HUES48 (cell line): Measurements from ENCODE around the gene PRKCQ.

Experiments used
- H3K27ac ChIP-seq: one replicate; pipeline ENCODE4 v1.7.0; 2013; ENCODE audit warnings: low read depth, low read length, inconsistent platforms
- H3K27me3 ChIP-seq: 2 replicates; pipeline ENCODE4 v1.6.1; 2013; ENCODE audit warnings: mild to moderate bottlenecking, low read length; ENCODE audit not compliant: control insufficient read depth, insufficient read depth
- H3K36me3 ChIP-seq: 2 replicates; pipeline ENCODE4 v1.6.1; 2013; ENCODE audit warnings: low read length; ENCODE audit not compliant: control insufficient read depth, insufficient read depth
- H3K4me1 ChIP-seq: 2 replicates; pipeline ENCODE4 v1.6.1; 2013; ENCODE audit warnings: mild to moderate bottlenecking, low read length; ENCODE audit not compliant: control insufficient read depth, insufficient read depth
- H3K4me3 ChIP-seq: 2 replicates; pipeline ENCODE4 v1.5.1; 2013; ENCODE audit warnings: mild to moderate bottlenecking, low read depth, low read length
- H3K9ac ChIP-seq: 2 replicates; pipeline ENCODE4 v1.6.1; 2013; ENCODE audit warnings: mild to moderate bottlenecking, low read depth, low read length, moderate library complexity
- H3K9me3 ChIP-seq: 2 replicates; pipeline ENCODE4 v1.6.1; 2013; ENCODE audit warnings: low read length; ENCODE audit not compliant: control insufficient read depth, insufficient read depth

Gene PRKCQ

GRCh38 chr10:6609625-6610024 lies 29.5 kb upstream of the PRKCQ start:
- Histone ChIP-seq H3K9ac (no peak overlapping the region), H3K27me3 (no peaks in the 10 kb centered on the region), H3K4me3 (no peak overlapping the region), H3K36me3 (no peaks in the 10 kb centered on the region), H3K9me3 (0 out of 2 replicates have a peak, but pooled peaks cover 2% of the 10 kb centered on the region), H3K4me1 (no peaks in the 10 kb centered on the region), H3K27ac (no peak overlapping the region)

- Histone ChIP-seq H3K4me1 (peaks cover 10% of the 10 kb centered on the region), H3K36me3 (no peaks in the 10 kb centered on the region), H3K9ac (no peak overlapping the region), H3K4me3 (no peak overlapping the region), H3K27ac (no peak overlapping the region), H3K9me3 (0 out of 2 replicates have a peak, but pooled peaks cover 2% of the 10 kb centered on the region), H3K27me3 (no peaks in the 10 kb centered on the region)
Measured at GRCh38 chr10:6607778-6608177, 27.7 kb upstream of the PRKCQ start.

- Histone ChIP-seq H3K36me3 (no peaks in the 10 kb centered on the region), H3K27ac (no peak overlapping the region), H3K9ac (no peak overlapping the region), H3K9me3 (0 out of 2 replicates have a peak, but pooled peaks cover 2% of the 10 kb centered on the region), H3K4me1 (peaks cover 13% of the 10 kb centered on the region), H3K4me3 (no peak overlapping the region), H3K27me3 (no peaks in the 10 kb centered on the region)
Measured at GRCh38 chr10:6607182-6607581, 27.1 kb upstream of the PRKCQ start.

GRCh38 chr10:6603142-6604125 lies 23.4 kb upstream of the PRKCQ start:
- no peak overlapping the region for H3K27ac ChIP-seq
- no peaks in the 10 kb centered on the region for H3K27me3 ChIP-seq
- no peak overlapping the region for H3K9ac ChIP-seq
- H3K36me3 ChIP-seq = no peaks in the 10 kb centered on the region
- peaks cover 13% of the 10 kb centered on the region for H3K4me1 ChIP-seq
- H3K9me3 ChIP-seq = no peaks in the 10 kb centered on the region
- H3K4me3 ChIP-seq = no peak overlapping the region

GRCh38 chr10:6602700-6603084 lies 22.6 kb upstream of the PRKCQ start:
- no peak overlapping the region for H3K4me3 ChIP-seq
- H3K9me3 ChIP-seq = no peaks in the 10 kb centered on the region
- no peak overlapping the region for H3K9ac ChIP-seq
- no peak overlapping the region for H3K27ac ChIP-seq
- no peaks in the 10 kb centered on the region for H3K36me3 ChIP-seq
- no peaks in the 10 kb centered on the region for H3K27me3 ChIP-seq
- peaks cover 13% of the 10 kb centered on the region for H3K4me1 ChIP-seq

- Histone ChIP-seq H3K4me1 (peaks cover 13% of the 10 kb centered on the region), H3K4me3 (no peak overlapping the region)
Measured at GRCh38 chr10:6602026-6602699, 22.1 kb upstream of the PRKCQ start.

GRCh38 chr10:6601246-6601805 lies 21.2 kb upstream of the PRKCQ start:
- H3K27me3 ChIP-seq = no peaks in the 10 kb centered on the region
- H3K9me3 ChIP-seq = no peaks in the 10 kb centered on the region
- no peaks in the 10 kb centered on the region for H3K36me3 ChIP-seq
- H3K27ac ChIP-seq = no peak overlapping the region
- peaks cover 13% of the 10 kb centered on the region for H3K4me1 ChIP-seq
- no peak overlapping the region for H3K9ac ChIP-seq
- no peak overlapping the region for H3K4me3 ChIP-seq

More at GRCh38 chr10:6602026-6602699, 22.1 kb upstream of the PRKCQ start:
- no peaks in the 10 kb centered on the region for H3K9me3 ChIP-seq
- H3K9ac ChIP-seq = no peak overlapping the region
- H3K36me3 ChIP-seq = no peaks in the 10 kb centered on the region
- H3K27me3 ChIP-seq = no peaks in the 10 kb centered on the region
- no peak overlapping the region for H3K27ac ChIP-seq

GRCh38 chr10:6600224-6600987 lies 20.3 kb upstream of the PRKCQ start:
- no peaks in the 10 kb centered on the region for H3K9me3 ChIP-seq
- peaks cover 16% of the 10 kb centered on the region for H3K4me1 ChIP-seq
- H3K9ac ChIP-seq = no peak overlapping the region
- no peaks in the 10 kb centered on the region for H3K36me3 ChIP-seq
- no peak overlapping the region for H3K4me3 ChIP-seq
- no peak overlapping the region for H3K27ac ChIP-seq
- no peaks in the 10 kb centered on the region for H3K27me3 ChIP-seq

- Histone ChIP-seq H3K4me1 (peaks cover 15% of the 10 kb centered on the region), H3K27me3 (no peaks in the 10 kb centered on the region), H3K36me3 (no peaks in the 10 kb centered on the region), H3K9ac (no peak overlapping the region), H3K27ac (no peak overlapping the region), H3K4me3 (no peak overlapping the region), H3K9me3 (no peaks in the 10 kb centered on the region)
Measured at GRCh38 chr10:6598679-6599078, 18.6 kb upstream of the PRKCQ start.

GRCh38 chr10:6597478-6597877 lies 17.4 kb upstream of the PRKCQ start:
- Histone ChIP-seq H3K27ac (no peak overlapping the region), H3K4me1 (peaks cover 3% of the 10 kb centered on the region; the same call in 1 of the 2 replicates), H3K36me3 (no peaks in the 10 kb centered on the region), H3K9ac (no peak overlapping the region), H3K9me3 (no peaks in the 10 kb centered on the region), H3K4me3 (no peak overlapping the region), H3K27me3 (no peaks in the 10 kb centered on the region)
